Measurements from ENCODE around the gene IMPG2.

The IMPG2 gene

GRCh38 chr3:101252945-101253344 lies 67.4 kb downstream of the IMPG2 start:
- Histone ChIP-seq H3K27ac (no peak overlapping the region), H3K27me3 (no peaks in the 10 kb centered on the region), H3K9ac (no peak overlapping the region), H3K36me3 (peaks cover 0 to 6% (median 0%) of the 10 kb centered on the region in 11 experiments; a peak in 1 of 22 replicates), H3K4me2 (no peak overlapping the region), H3K4me1 (peaks cover 0 to 20% (median 9%) of the 10 kb centered on the region in 10 experiments; a peak in 11 of 20 replicates), H3K4me3 (no peak overlapping the region), H4K20me1 (no peaks in the 10 kb centered on the region), H3K9me3 (replicated peaks in 1 of 11) (peaks cover 0 to 7% (median 0%) of the 10 kb centered on the region in 11 experiments; a peak in 1 of 22 replicates)
- TF ChIP-seq Cebpa-rat (IDR thresholded peaks at IDR 0.05) = no peak

GRCh38 chr3:101252307-101252706 lies 68.1 kb downstream of the IMPG2 start:
- Histone ChIP-seq H4K20me1 (no peaks in the 10 kb centered on the region), H3K36me3 (peaks cover 0 to 6% (median 0%) of the 10 kb centered on the region in 11 experiments; a peak in 1 of 22 replicates), H3K4me1 (peaks cover 0 to 22% (median 9%) of the 10 kb centered on the region in 10 experiments; a peak in 11 of 20 replicates), H3K27me3 (no peaks in the 10 kb centered on the region), H3K9ac (no peak overlapping the region), H3K4me3 (no peak overlapping the region), H3K27ac (no peak overlapping the region), H3K4me2 (no peak overlapping the region), H3K9me3 (replicated peaks in 1 of 11) (peaks cover 0 to 9% (median 0%) of the 10 kb centered on the region in 11 experiments; a peak in 1 of 22 replicates)
- no peak for TF ChIP-seq Cebpa-rat (IDR thresholded peaks at IDR 0.05)

DNA sequence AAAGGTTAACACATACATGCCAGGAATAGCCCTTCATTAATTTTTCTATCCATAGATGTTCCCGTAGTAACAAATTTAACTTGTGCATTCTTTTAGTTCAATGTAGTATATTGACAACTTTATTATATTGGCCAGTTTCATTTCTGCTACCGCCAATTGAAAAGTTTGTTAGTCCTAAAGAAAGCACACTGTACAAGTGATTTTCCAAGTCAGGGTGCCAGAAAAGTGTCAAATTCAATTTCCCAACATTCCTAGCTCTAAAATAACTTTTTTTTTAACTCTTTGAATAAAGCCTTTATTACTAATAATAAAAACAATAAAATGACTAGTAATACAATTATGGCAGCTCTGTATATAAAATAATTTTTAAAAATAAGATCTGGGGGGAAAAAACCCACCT lies 68.9 kb downstream of the IMPG2 start:
- TF ChIP-seq Cebpa-rat (IDR thresholded peaks at IDR 0.05) = no peak
- no peak overlapping the region for H3K4me3 ChIP-seq
- no peak overlapping the region for H3K27ac ChIP-seq
- peaks cover 0 to 6% (median 0%) of the 10 kb centered on the region in 11 experiments; a peak in 1 of 22 replicates for H3K36me3 ChIP-seq
- H4K20me1 ChIP-seq = no peaks in the 10 kb centered on the region
- H3K9ac ChIP-seq = no peak overlapping the region
- H3K4me2 ChIP-seq = no peak overlapping the region
- H3K9me3 ChIP-seq (replicated peaks in 1 of 11) = peaks cover 0 to 9% (median 0%) of the 10 kb centered on the region in 11 experiments; a peak in 1 of 22 replicates
- peaks cover 0 to 22% (median 9%) of the 10 kb centered on the region in 10 experiments; a peak in 11 of 20 replicates for H3K4me1 ChIP-seq
- no peaks in the 10 kb centered on the region for H3K27me3 ChIP-seq

GRCh38 chr3:101249522-101249921 lies 70.9 kb downstream of the IMPG2 start:
- Histone ChIP-seq H3K9me3 (replicated peaks in 1 of 11) (peaks cover 0 to 9% (median 0%) of the 10 kb centered on the region in 11 experiments; a peak in 1 of 22 replicates), H3K4me2 (peak overlapping the region in 2 of 11 experiments; percentile 53 to 72; a peak in 4 of 22 replicates), H3K4me1 (peaks cover 0 to 22% (median 9%) of the 10 kb centered on the region in 10 experiments; a peak in 11 of 20 replicates), H3K4me3 (no peak overlapping the region), H3K27me3 (no peaks in the 10 kb centered on the region), H3K36me3 (peaks cover 0 to 1% (median 0%) of the 10 kb centered on the region in 11 experiments; a peak in 1 of 22 replicates), H3K9ac (no peak overlapping the region), H4K20me1 (no peaks in the 10 kb centered on the region), H3K27ac (peak overlapping the region in 1 of 11 experiments; percentile 50; a peak in 1 of 22 replicates)
- TF ChIP-seq Cebpa-rat (IDR thresholded peaks at IDR 0.05) = no peak

DNA sequence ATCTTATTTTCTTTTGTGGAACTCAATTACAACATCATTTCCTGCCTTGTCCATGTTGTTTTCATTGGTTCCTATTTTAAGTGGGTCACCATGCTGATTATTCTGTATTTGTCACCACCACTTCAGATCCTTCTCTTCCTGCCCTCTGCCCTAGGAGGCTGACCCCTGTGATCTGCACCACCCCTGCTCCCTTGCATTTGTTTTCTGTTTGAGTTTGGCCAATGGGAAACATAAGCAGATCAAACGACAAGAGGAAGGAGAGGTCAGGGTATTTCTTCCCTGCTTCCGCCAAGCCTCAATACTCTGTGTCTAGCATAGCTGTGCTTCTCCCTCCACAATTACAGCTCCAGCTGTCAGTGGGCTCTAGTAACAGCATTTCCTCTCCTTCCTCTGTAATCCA lies 71.6 kb downstream of the IMPG2 start:
- Histone ChIP-seq H3K27ac (peak overlapping the region in 6 of 11 experiments; percentile 0 to 63 (median 46); a peak in 9 of 22 replicates), H3K4me3 (no peak overlapping the region), H3K4me2 (peak overlapping the region in 7 of 11 experiments; percentile 33 to 75 (median 66); a peak in 14 of 22 replicates), H4K20me1 (no peaks in the 10 kb centered on the region), H3K4me1 (peaks cover 0 to 22% (median 9%) of the 10 kb centered on the region in 10 experiments; a peak in 11 of 20 replicates), H3K9me3 (replicated peaks in 1 of 11) (peaks cover 0 to 9% (median 0%) of the 10 kb centered on the region in 11 experiments; a peak in 1 of 22 replicates), H3K27me3 (no peaks in the 10 kb centered on the region), H3K9ac (no peak overlapping the region), H3K36me3 (0 out of 22 replicates have a peak, but pooled peaks cover 0 to 7% (median 0%) of the 10 kb centered on the region in 11 experiments)
- no peak for TF ChIP-seq Cebpa-rat (IDR thresholded peaks at IDR 0.05)

GRCh38 chr3:101244212-101244575 lies 76.2 kb downstream of the IMPG2 start:
- Histone ChIP-seq H3K27ac (no peak overlapping the region), H3K36me3 (peaks cover 0 to 7% (median 0%) of the 10 kb centered on the region in 11 experiments; a peak in 1 of 22 replicates), H3K4me2 (no peak overlapping the region), H3K4me3 (no peak overlapping the region), H3K9ac (no peak overlapping the region), H3K4me1 (peaks cover 0 to 15% (median 9%) of the 10 kb centered on the region in 10 experiments; a peak in 11 of 20 replicates), H4K20me1 (no peaks in the 10 kb centered on the region), H3K27me3 (no peaks in the 10 kb centered on the region), H3K9me3 (replicated peaks in 1 of 11) (peaks cover 0 to 9% (median 0%) of the 10 kb centered on the region in 11 experiments; a peak in 1 of 22 replicates)
- TF ChIP-seq Cebpa-rat (IDR thresholded peaks at IDR 0.05) = no peak

DNA sequence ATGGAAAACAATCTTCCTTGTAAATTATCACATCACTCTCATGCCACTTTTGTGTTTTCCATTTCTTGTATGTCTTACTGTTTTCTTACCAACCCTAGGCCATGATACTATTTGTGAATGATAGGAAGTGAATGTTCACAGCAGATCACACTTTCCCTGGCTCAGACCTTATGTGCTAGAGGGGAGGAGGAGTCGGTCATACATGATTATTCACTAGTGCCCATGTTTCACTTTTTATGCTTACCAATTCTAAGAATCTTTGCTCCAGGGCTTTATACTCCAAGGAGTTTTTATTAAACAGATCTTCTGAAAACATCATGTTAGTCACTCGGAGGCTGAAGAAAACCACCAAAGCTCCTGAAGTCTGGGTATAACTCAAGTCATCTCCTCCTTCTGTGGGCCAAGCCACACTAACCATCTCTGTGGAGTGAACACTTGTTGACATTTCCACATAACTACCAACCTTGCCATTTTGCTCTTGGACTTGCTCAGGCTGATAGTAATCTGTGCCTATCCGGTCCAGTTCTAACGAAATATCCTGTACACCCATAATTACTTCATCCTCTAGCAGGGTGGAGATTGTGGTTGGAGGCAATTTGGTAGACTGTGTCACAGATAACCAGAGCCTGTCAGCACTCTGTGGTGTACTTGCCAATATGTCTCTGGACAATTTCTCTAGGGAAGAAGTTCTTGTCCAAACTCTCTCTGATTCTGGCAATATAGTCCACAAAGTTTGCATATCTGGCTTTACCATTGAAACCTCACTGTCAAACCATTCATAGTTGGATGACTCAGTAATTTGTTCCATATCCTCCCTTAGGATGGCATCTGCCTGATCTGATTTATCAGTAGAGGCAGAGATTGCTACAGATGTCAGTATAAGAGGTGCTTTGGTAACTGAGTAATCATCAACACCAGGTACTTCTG lies 76.8 kb downstream of the IMPG2 start:
- H3K27ac ChIP-seq = no peak overlapping the region
- peaks cover 0 to 9% (median 0%) of the 10 kb centered on the region in 11 experiments; a peak in 1 of 22 replicates for H3K9me3 ChIP-seq (replicated peaks in 1 of 11)
- no peak overlapping the region for H3K4me2 ChIP-seq
- H3K4me1 ChIP-seq = peaks cover 0 to 8% (median 3%) of the 10 kb centered on the region in 10 experiments; a peak in 11 of 20 replicates
- H3K4me3 ChIP-seq = no peak overlapping the region
- no peaks in the 10 kb centered on the region for H3K27me3 ChIP-seq
- TF ChIP-seq Cebpa-rat (IDR thresholded peaks at IDR 0.05) = no peak
- peaks cover 0 to 7% (median 0%) of the 10 kb centered on the region in 11 experiments; a peak in 1 of 22 replicates for H3K36me3 ChIP-seq
- H3K9ac ChIP-seq = no peak overlapping the region
- H4K20me1 ChIP-seq = no peaks in the 10 kb centered on the region

GRCh38 chr3:101240719-101241399 lies 79.5 kb downstream of the IMPG2 start:
- TF ChIP-seq Cebpa-rat (IDR thresholded peaks at IDR 0.05) = no peak
- H3K4me2 ChIP-seq = no peak overlapping the region

More at GRCh38 chr3:101240719-101241399, 79.5 kb downstream of the IMPG2 start:
- Histone ChIP-seq H3K4me1 (no peaks in the 10 kb centered on the region), H3K4me3 (no peak overlapping the region), H3K9me3 (replicated peaks in 1 of 11) (no peaks in the 10 kb centered on the region), H4K20me1 (no peaks in the 10 kb centered on the region), H3K36me3 (peaks cover 0 to 13% (median 0%) of the 10 kb centered on the region in 11 experiments; a peak in 1 of 22 replicates), H3K27ac (no peak overlapping the region), H3K9ac (no peak overlapping the region), H3K27me3 (no peaks in the 10 kb centered on the region)

All from BLaER1 treated with 17β-estradiol and CSF1 and Interleukin-3, amounts not matched to agents 10 nM and 100 nM (cell line).